ENCODE data around the gene ENPP3.
"Not testable (repeated sequence)": the region's sequence is repeated elsewhere in the genome, so short reads cannot be mapped to it uniquely, and the experiment has no call there.

Gene ENPP3

GRCh38 chr6:131739136-131739535 lies 102.0 kb downstream of the ENPP3 start:
- no peak for DNase-seq

- DNase-seq = no peak
These were observed 103.1 kb downstream of the ENPP3 start for GRCh38 chr6:131740161-131740560.

- DNase-seq = no peak
These were observed 104.7 kb downstream of the ENPP3 start for GRCh38 chr6:131741688-131742393.

- no peak for DNase-seq
These were observed 107.6 kb downstream of the ENPP3 start for GRCh38 chr6:131744432-131745287.

- no peak for DNase-seq
These were observed 108.4 kb downstream of the ENPP3 start for GRCh38 chr6:131745476-131745875.

GRCh38 chr6:131747821-131748353 lies 110.8 kb downstream of the ENPP3 start:
- DNase-seq = no peak

GRCh38 chr6:131749023-131749422 lies 111.9 kb downstream of the ENPP3 start:
- DNase-seq = no peak

- DNase-seq = not testable (repeated sequence)
These were observed 114.1 kb downstream of the ENPP3 start for GRCh38 chr6:131751012-131751715.

- DNase-seq = no peak
These were observed 117.0 kb downstream of the ENPP3 start for GRCh38 chr6:131754088-131754487.

- no peak for DNase-seq
These were observed 117.8 kb downstream of the ENPP3 start for GRCh38 chr6:131754715-131755567.

GRCh38 chr6:131755597-131755996 lies 118.5 kb downstream of the ENPP3 start:
- DNase-seq = no peak

GRCh38 chr6:131756039-131756438 lies 118.9 kb downstream of the ENPP3 start:
- no peak for DNase-seq

- no peak for DNase-seq
These were observed 121.8 kb downstream of the ENPP3 start for GRCh38 chr6:131758920-131759319.

GRCh38 chr6:131761060-131761761 lies 124.1 kb downstream of the ENPP3 start:
- no peak for DNase-seq

- DNase-seq = no peak
These were observed 124.6 kb downstream of the ENPP3 start for GRCh38 chr6:131761762-131762067.

- DNase-seq = no peak
These were observed 125.9 kb downstream of the ENPP3 start for GRCh38 chr6:131762984-131763383.

GRCh38 chr6:131763749-131764148 lies 126.6 kb downstream of the ENPP3 start:
- DNase-seq = no peak

- no peak for DNase-seq
These were observed 127.2 kb downstream of the ENPP3 start for GRCh38 chr6:131764350-131764749.

GRCh38 chr6:131765081-131765803 lies 128.1 kb downstream of the ENPP3 start:
- no peak for DNase-seq

GRCh38 chr6:131765804-131766135 lies 128.7 kb downstream of the ENPP3 start:
- DNase-seq = no peak

GRCh38 chr6:131766631-131767030 lies 129.5 kb downstream of the ENPP3 start:
- no peak for DNase-seq
